Gastrocnemius medialis (tissue), 4 donors: ENCODE results near the gene RBPJL.

Experiments used
- CTCF ChIP-seq, 5 experiments: fragments of 450-650 bp in 3 of 5; fragments of 200-600 bp in 2 of 5; sonication (generic) in 2 of 5; IDR thresholded peaks in 4 of 5; conservative IDR thresholded peaks in 1 of 5; 1 replicate in 4 of 5; 2 replicates in 1 of 5; pipeline ENCODE4 v1.5.1; 2016 to 2019; ENCODE audit warnings: antibody characterized with exemption in 5 of 5, mild to moderate bottlenecking in 3 of 5, moderate library complexity in 3 of 5
- POLR2A ChIP-seq, 2 donors: fragments of 450-650 bp; IDR thresholded peaks; one replicate each; pipeline ENCODE4 v1.6.1; 2017; ENCODE audit warnings: antibody characterized with exemption in 2 of 2, mild to moderate bottlenecking in 2 of 2, moderate library complexity in 2 of 2

GRCh38 chr20:45346291-45346718, 39.7 kb downstream of the RBPJL start:
- no peak for TF ChIP-seq CTCF (IDR thresholded peaks at IDR 0.05 in 4 of 5, conservative IDR thresholded peaks at IDR 0.05 in 1 of 5)
- peak; percentile 64 to 78 for TF ChIP-seq POLR2A (IDR thresholded peaks at IDR 0.05)
